ENCODE data around the gene SLC25A6. TPM values are rescaled to one million over a fixed set of nuclear protein-coding genes. Genes with fewer than 3 reads are reported as not detected.

Gene SLC25A6
- total RNA-seq, 1 experiment from 2014 or later = 553 TPM

- H2AFZ ChIP-seq (ENCODE audit: low read length) = no peak overlapping the region
- peaks cover 8% of the 10 kb centered on the region for H3K79me1 ChIP-seq (ENCODE audit: insufficient read depth, low read depth, low read length, poor library complexity, severe bottlenecking)
- no peak overlapping the region for H3K4me3 Mint-ChIP-seq
- peaks cover 0 to 3% of the 10 kb centered on the region in 2 experiments; a peak in 1 of 5 replicates for H3K9me3 Mint-ChIP-seq
- H3T11ph ChIP-seq (ENCODE audit: low read length) = no peak overlapping the region
- no peak overlapping the region for H3K18ac ChIP-seq (ENCODE audit: insufficient read length, low read depth, low read length)
- no peak overlapping the region for H3K4ac ChIP-seq (ENCODE audit: low read depth, low read length)
- H3K27me3 ChIP-seq (ENCODE audit: insufficient read depth, low read length) = no peaks in the 10 kb centered on the region
- H4K5ac ChIP-seq (ENCODE audit: insufficient read length, low read depth, low read length) = no peak overlapping the region
- no peak overlapping the region for H2BK12ac ChIP-seq (ENCODE audit: insufficient read length, low read depth, low read length)
- no peak overlapping the region for H2BK20ac ChIP-seq (ENCODE audit: low read depth, low read length, poor library complexity, severe bottlenecking)
- no peak for DNase-seq
- no peak overlapping the region for H2BK15ac ChIP-seq (ENCODE audit: low read depth, low read length)
- H2BK120ac ChIP-seq (ENCODE audit: low read depth, low read length, poor library complexity, severe bottlenecking) = no peak overlapping the region
- H3K9ac ChIP-seq (ENCODE audit: extremely low read depth, insufficient read length, low read length) = no peak overlapping the region
- TF ChIP-seq, protein P1, sequence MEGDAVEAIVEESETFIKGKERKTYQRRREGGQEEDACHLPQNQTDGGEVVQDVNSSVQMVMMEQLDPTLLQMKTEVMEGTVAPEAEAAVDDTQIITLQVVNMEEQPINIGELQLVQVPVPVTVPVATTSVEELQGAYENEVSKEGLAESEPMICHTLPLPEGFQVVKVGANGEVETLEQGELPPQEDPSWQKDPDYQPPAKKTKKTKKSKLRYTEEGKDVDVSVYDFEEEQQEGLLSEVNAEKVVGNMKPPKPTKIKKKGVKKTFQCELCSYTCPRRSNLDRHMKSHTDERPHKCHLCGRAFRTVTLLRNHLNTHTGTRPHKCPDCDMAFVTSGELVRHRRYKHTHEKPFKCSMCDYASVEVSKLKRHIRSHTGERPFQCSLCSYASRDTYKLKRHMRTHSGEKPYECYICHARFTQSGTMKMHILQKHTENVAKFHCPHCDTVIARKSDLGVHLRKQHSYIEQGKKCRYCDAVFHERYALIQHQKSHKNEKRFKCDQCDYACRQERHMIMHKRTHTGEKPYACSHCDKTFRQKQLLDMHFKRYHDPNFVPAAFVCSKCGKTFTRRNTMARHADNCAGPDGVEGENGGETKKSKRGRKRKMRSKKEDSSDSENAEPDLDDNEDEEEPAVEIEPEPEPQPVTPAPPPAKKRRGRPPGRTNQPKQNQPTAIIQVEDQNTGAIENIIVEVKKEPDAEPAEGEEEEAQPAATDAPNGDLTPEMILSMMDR (conservative IDR thresholded peaks at IDR 0.05) = no peak
- H2AK5ac ChIP-seq (ENCODE audit: insufficient read length, low read length) = no peak overlapping the region
- H4K91ac ChIP-seq (ENCODE audit: insufficient read length, low read depth, low read length) = no peak overlapping the region
- no peaks in the 10 kb centered on the region; the same call in 1 of the 2 replicates for H3K4me1 ChIP-seq (ENCODE audit: insufficient read depth, low read length)
- H3K79me2 ChIP-seq (ENCODE audit: insufficient read depth, low read length) = peaks cover 4% of the 10 kb centered on the region; the same call in 1 of the 2 replicates
- no peaks in the 10 kb centered on the region for H3K9me3 ChIP-seq (ENCODE audit: control insufficient read depth, low read depth, low read length)
- no peak overlapping the region for H3K4me2 ChIP-seq (ENCODE audit: insufficient read depth, insufficient read length, low read length)
- H3K27me3 Mint-ChIP-seq (ENCODE audit: low read depth) = no peaks in the 10 kb centered on the region
- H3K23me2 ChIP-seq (ENCODE audit: insufficient read length, low read depth, low read length, poor library complexity, severe bottlenecking) = peaks cover 3% of the 10 kb centered on the region
- H3K27ac Mint-ChIP-seq = no peak overlapping the region
- no CpG with 5 or more reads among the region's 15 CpGs for WGBS (ENCODE audit: extremely low coverage, insufficient read length, low lambda C conversion rate)
- peaks cover 19 to 58% (median 25%) of the 10 kb centered on the region in 3 experiments for H3K36me3 Mint-ChIP-seq (ENCODE audit: insufficient read depth in 1 of 3, low read depth in 3 of 3)
- no peak overlapping the region for H3K23ac ChIP-seq (ENCODE audit: insufficient read length, low read depth, low read length)
- H4K8ac ChIP-seq (replicated peaks; ENCODE audit: insufficient read length, low read depth, low read length) = no peak overlapping the region
- H3K56ac ChIP-seq (ENCODE audit: insufficient read length, low read depth, low read length) = no peak overlapping the region
- peaks cover 26% of the 10 kb centered on the region in 2 experiments for H3K4me1 Mint-ChIP-seq
- H3K14ac ChIP-seq (ENCODE audit: insufficient read depth, low read length) = no peak overlapping the region
- H4K20me1 ChIP-seq (ENCODE audit: control insufficient read depth, insufficient read depth, insufficient read length) = peaks cover 2% of the 10 kb centered on the region
- no peak overlapping the region for H2BK5ac ChIP-seq (ENCODE audit: insufficient read length, low read length)
- H3K27ac ChIP-seq (ENCODE audit: insufficient read length, low read depth, low read length) = no peak overlapping the region
Observed at GRCh38 chrX:1397001-1397400, 5.1 kb upstream of the SLC25A6 start.

All from H9 (cell line).